Neural progenitor cell (in vitro differentiated cells): ENCODE results near the gene HPCA. TPM values are rescaled to one million over a fixed set of nuclear protein-coding genes. Genes with fewer than 3 reads are reported as not detected.

Source experiments
- DNase-seq: peaks from one replicate; pipeline ENCODE4 v3.0.0-alpha.2; 2016; ENCODE audit warnings: low spot score
- H2AFZ ChIP-seq: fragments of 200-600 bp; sonication (generic); replicated peaks from 2 replicates; pipeline ENCODE4 v1.6.1; 2016; ENCODE audit warnings: antibody characterized with exemption
- H3F3A ChIP-seq: fragments of 200-600 bp; sonication (generic); 2 replicates; pipeline ENCODE4 v1.6.1; 2016; ENCODE audit warnings: antibody characterized with exemption, low read depth
- H3K27ac ChIP-seq: fragments of 200-600 bp; sonication (generic); 2 replicates; pipeline ENCODE4 v1.5.1; 2016; ENCODE audit warnings: mild to moderate bottlenecking
- H3K27me3 ChIP-seq: fragments of 200-600 bp; sonication (generic); 2 replicates; pipeline ENCODE4 v1.6.1; 2016; ENCODE audit warnings: mild to moderate bottlenecking, moderate library complexity
- H3K36me3 ChIP-seq: fragments of 200-600 bp; sonication (generic); 2 replicates; pipeline ENCODE4 v1.5.1; 2016
- H3K4me1 ChIP-seq: fragments of 200-600 bp; sonication (generic); 2 replicates; pipeline ENCODE4 v1.6.1; 2016; ENCODE audit warnings: mixed run types
- H3K4me2 ChIP-seq: fragments of 200-600 bp; sonication (generic); 2 replicates; pipeline ENCODE4 v1.6.1; 2016
- H3K4me3 ChIP-seq: fragments of 200-600 bp; sonication (generic); 2 replicates; pipeline ENCODE4 v1.5.1; 2016
- H3K79me2 ChIP-seq: fragments of 200-600 bp; sonication (generic); 2 replicates; pipeline ENCODE4 v1.6.1; 2016; ENCODE audit warnings: low read depth
- H3K9ac ChIP-seq: fragments of 200-600 bp; sonication (generic); 2 replicates; pipeline ENCODE4 v1.6.1; 2016
- H3K9me3 ChIP-seq: fragments of 200-600 bp; sonication (generic); 2 replicates; pipeline ENCODE4 v1.5.1; 2016; ENCODE audit warnings: low read depth
- H4K20me1 ChIP-seq: fragments of 200-600 bp; sonication (generic); 2 replicates; pipeline ENCODE4 v1.6.1; 2016; ENCODE audit warnings: low read depth
- H3K27ac Mint-ChIP-seq: 3 replicates; pipeline ENCODE4 v1.8.0; 2021; ENCODE audit warnings: mixed read lengths
- H3K27me3 Mint-ChIP-seq: 2 replicates; pipeline ENCODE4 v1.8.0; 2022; ENCODE audit warnings: low read depth, mild to moderate bottlenecking, inconsistent platforms, moderate library complexity, mixed read lengths; ENCODE audit not compliant: insufficient read depth
- H3K36me3 Mint-ChIP-seq: 3 replicates; pipeline ENCODE4 v1.8.0; 2021; ENCODE audit warnings: mixed read lengths
- H3K4me1 Mint-ChIP-seq: 3 replicates; pipeline ENCODE4 v1.8.0; 2021; ENCODE audit warnings: mixed read lengths
- H3K4me3 Mint-ChIP-seq: 3 replicates; pipeline ENCODE4 v1.8.0; 2021; ENCODE audit warnings: mild to moderate bottlenecking, moderate library complexity, mixed read lengths
- H3K9me3 Mint-ChIP-seq: 3 replicates; pipeline ENCODE4 v1.8.0; 2020; ENCODE audit warnings: mixed read lengths
- CTCF ChIP-seq: fragments of 200-600 bp; sonication (generic); IDR thresholded peaks from 2 replicates; pipeline ENCODE4 v1.5.1; 2017; ENCODE audit warnings: antibody characterized with exemption, mild to moderate bottlenecking
- EZH2 ChIP-seq: fragments of 200-600 bp; sonication (generic); IDR thresholded peaks from 2 replicates; pipeline ENCODE4 v1.6.1; 2017; ENCODE audit warnings: antibody characterized with exemption, mild to moderate bottlenecking, moderate library complexity
- EZH2phosphoT487 ChIP-seq: fragments of 200-600 bp; sonication (generic); IDR thresholded peaks from 2 replicates; pipeline ENCODE4 v1.6.1; 2017; ENCODE audit warnings: antibody characterized with exemption
- total RNA-seq: library from RNA; depleted of rRNA; stranded (reverse); fragments of >200 nt; gene quantifications from 2 replicates; pipeline ENCODE4 v1.2.3, GENCODE V29; 2015; ENCODE audit warnings: low replicate concordance

Gene HPCA
- total RNA-seq, 1 donor from 2014 or later: not detected

- no peaks in the 10 kb centered on the region for H3K9me3 Mint-ChIP-seq
- Histone ChIP-seq H2AFZ (peak overlapping the region; percentile 6), H3K4me1 (peaks cover 39% of the 10 kb centered on the region), H3K36me3 (no peaks in the 10 kb centered on the region), H3K4me3 (peak overlapping the region; percentile 2), H3K27me3 (peaks cover 18% of the 10 kb centered on the region), H4K20me1 (no peaks in the 10 kb centered on the region), H3K9me3 (no peaks in the 10 kb centered on the region), H3K4me2 (peak overlapping the region; percentile 84), H3K9ac (no peak overlapping the region), H3K79me2 (no peaks in the 10 kb centered on the region), H3K27ac (no peak overlapping the region), H3F3A (peaks cover 40% of the 10 kb centered on the region)
- peaks cover 31% of the 10 kb centered on the region for H3K27me3 Mint-ChIP-seq
- H3K36me3 Mint-ChIP-seq: no peaks in the 10 kb centered on the region
- no peak overlapping the region for H3K27ac Mint-ChIP-seq
- peak overlapping the region; percentile 83 for H3K4me3 Mint-ChIP-seq
- DNase-seq: no peak
- peaks cover 40% of the 10 kb centered on the region for H3K4me1 Mint-ChIP-seq
- no peak for TF ChIP-seq CTCF
- TF ChIP-seq EZH2phosphoT487: no peak
- TF ChIP-seq EZH2: no peak
These were observed 14.2 kb upstream of the HPCA start for GRCh38 chr1:32872192-32872460.

- H3K9me3 ChIP-seq: no peaks in the 10 kb centered on the region
- H3K9ac ChIP-seq: no peak overlapping the region
- H3F3A ChIP-seq: peaks cover 44% of the 10 kb centered on the region
- H3K36me3 Mint-ChIP-seq: no peaks in the 10 kb centered on the region
- no peaks in the 10 kb centered on the region for H3K79me2 ChIP-seq
- no peak overlapping the region for H3K4me3 Mint-ChIP-seq
- H3K36me3 ChIP-seq: no peaks in the 10 kb centered on the region
- no peak for DNase-seq
- peaks cover 52% of the 10 kb centered on the region for H3K4me1 ChIP-seq
- H4K20me1 ChIP-seq: no peaks in the 10 kb centered on the region
- H3K9me3 Mint-ChIP-seq: no peaks in the 10 kb centered on the region
- no peak overlapping the region for H3K4me2 ChIP-seq
- H2AFZ ChIP-seq: no peak overlapping the region
- TF ChIP-seq EZH2phosphoT487 (no peak), CTCF (no peak), EZH2 (no peak)
- H3K27ac ChIP-seq: no peak overlapping the region
- H3K27me3 Mint-ChIP-seq: peaks cover 35% of the 10 kb centered on the region
- H3K4me1 Mint-ChIP-seq: peaks cover 51% of the 10 kb centered on the region
- no peak overlapping the region for H3K27ac Mint-ChIP-seq
- H3K27me3 ChIP-seq: peaks cover 18% of the 10 kb centered on the region
- H3K4me3 ChIP-seq: no peak overlapping the region
These were observed 12.8 kb upstream of the HPCA start for GRCh38 chr1:32873484-32873883.

GRCh38 chr1:32874860-32875752 is 11.2 kb upstream of the HPCA start:
- H3K36me3 ChIP-seq: no peaks in the 10 kb centered on the region
- DNase-seq: no peak
- no peak overlapping the region for H3K27ac ChIP-seq
- peaks cover 27% of the 10 kb centered on the region for H3K27me3 Mint-ChIP-seq
- H4K20me1 ChIP-seq: no peaks in the 10 kb centered on the region
- no peaks in the 10 kb centered on the region for H3K79me2 ChIP-seq
- H3K9ac ChIP-seq: no peak overlapping the region
- peaks cover 42% of the 10 kb centered on the region for H3K4me1 Mint-ChIP-seq
- H3K4me1 ChIP-seq: peaks cover 50% of the 10 kb centered on the region
- no peaks in the 10 kb centered on the region for H3K9me3 Mint-ChIP-seq
- no peaks in the 10 kb centered on the region for H3K36me3 Mint-ChIP-seq
- peaks cover 8% of the 10 kb centered on the region for H3K27me3 ChIP-seq
- H2AFZ ChIP-seq: no peak overlapping the region
- H3K4me3 ChIP-seq: no peak overlapping the region
- H3F3A ChIP-seq: peaks cover 38% of the 10 kb centered on the region
- TF ChIP-seq CTCF: no peak
- no peak for TF ChIP-seq EZH2
- TF ChIP-seq EZH2phosphoT487: no peak
- peak overlapping the region; percentile 64 for H3K4me2 ChIP-seq
- no peak overlapping the region for H3K27ac Mint-ChIP-seq
- no peaks in the 10 kb centered on the region for H3K9me3 ChIP-seq
- peak overlapping the region; percentile 42 for H3K4me3 Mint-ChIP-seq
